ENCODE results near the gene PERCC1. TPM values are rescaled to one million over a fixed set of nuclear protein-coding genes. Genes with fewer than 3 reads are reported as not detected.

Gene PERCC1
- total and polyA plus RNA-seq, 3 donors from 2014 or later, result 0.31 to 0.71 TPM; not detected in 1

- no peaks in the 10 kb centered on the region for H3K9me3 ChIP-seq
- intact Hi-C loops (cut with DNase I; ENCODE audit: low total_unique reads), result no loop called here
- H3K36me3 ChIP-seq (ENCODE audit: low read depth, missing control alignments), result no peaks in the 10 kb centered on the region
- no peaks in the 10 kb centered on the region for H3K27me3 ChIP-seq
- TF ChIP-seq CTCF (IDR thresholded peaks at IDR 0.05) (no peak), POLR2A (IDR thresholded peaks at IDR 0.05) (no peak)
- H3K4me3 ChIP-seq, result no peak overlapping the region
- WGBS, 2 donors, result 91 to 93% methylated on average over 14 of the region's 14 CpGs
- no peak for DNase-seq
- H3K27ac ChIP-seq, result no peak overlapping the region
- H3K4me1 ChIP-seq, result peaks cover 14% of the 10 kb centered on the region
These were observed 27.1 kb upstream of the PERCC1 start for GRCh38 chr16:1403733-1404132.

- intact Hi-C loops (cut with DNase I; ENCODE audit: low total_unique reads), result no loop called here
- 11 to 14% methylated on average over 6 to 10 of the region's 11 CpGs for WGBS, 2 donors
- Histone ChIP-seq H3K27ac (no peak overlapping the region), H3K4me3 (peak overlapping the region in 1 of 2 donors; percentile 47), H3K4me1 (peaks cover 15% of the 10 kb centered on the region), H3K27me3 (no peaks in the 10 kb centered on the region), H3K36me3 (ENCODE audit: low read depth, missing control alignments) (no peaks in the 10 kb centered on the region), H3K9me3 (no peaks in the 10 kb centered on the region)
- DNase-seq, result peak; percentile 61
- no peak for TF ChIP-seq CTCF (IDR thresholded peaks at IDR 0.05)
- TF ChIP-seq POLR2A (IDR thresholded peaks at IDR 0.05), result no peak
These were observed 23.1 kb upstream of the PERCC1 start for GRCh38 chr16:1407753-1408152.

GRCh38 chr16:1408171-1408837, 22.6 kb upstream of the PERCC1 start:
- peaks cover 15% of the 10 kb centered on the region for H3K4me1 ChIP-seq
- H3K9me3 ChIP-seq, result no peaks in the 10 kb centered on the region
- intact Hi-C loops (cut with DNase I; ENCODE audit: low total_unique reads), result no loop called here
- H3K27ac ChIP-seq, result peak overlapping the region in 1 of 2 donors; percentile 28
- no peaks in the 10 kb centered on the region for H3K27me3 ChIP-seq
- H3K36me3 ChIP-seq (ENCODE audit: low read depth, missing control alignments), result no peaks in the 10 kb centered on the region
- WGBS, 2 donors, result 6% methylated on average over 18 to 42 of the region's 42 CpGs
- peak overlapping the region; percentile 40 to 47 for H3K4me3 ChIP-seq
- no peak for TF ChIP-seq CTCF (IDR thresholded peaks at IDR 0.05)
- TF ChIP-seq POLR2A (IDR thresholded peaks at IDR 0.05), result no peak
- peak; percentile 97 for DNase-seq

GRCh38 chr16:1412847-1413246, 18.0 kb upstream of the PERCC1 start:
- no peak overlapping the region for H3K4me3 ChIP-seq
- intact Hi-C loops (cut with DNase I; ENCODE audit: low total_unique reads), result no loop called here
- TF ChIP-seq POLR2A (IDR thresholded peaks at IDR 0.05) (no peak), CTCF (IDR thresholded peaks at IDR 0.05) (no peak)
- no peaks in the 10 kb centered on the region for H3K9me3 ChIP-seq
- WGBS, 2 donors, result 50 to 75% methylated on average over 2 of the region's 2 CpGs
- DNase-seq, result no peak
- H3K27me3 ChIP-seq, result no peaks in the 10 kb centered on the region
- peaks cover 15% of the 10 kb centered on the region for H3K4me1 ChIP-seq
- H3K36me3 ChIP-seq (ENCODE audit: low read depth, missing control alignments), result no peaks in the 10 kb centered on the region
- H3K27ac ChIP-seq, result no peak overlapping the region

All from testis (tissue), 3 donors.